ENCODE results near the gene GRAMD1A.

Gene GRAMD1A

GRCh38 chr19:35038623-35039512, 38.7 kb downstream of the GRAMD1A start:
- TF ChIP-seq TSHZ2 (CRISPR knock-in tag; IDR thresholded peaks at IDR 0.05) (no peak), ZNF70 (CRISPR knock-in tag; IDR thresholded peaks at IDR 0.05) (no peak), CSDC2 (CRISPR knock-in tag; IDR thresholded peaks at IDR 0.05) (no peak), ZC3H10 (CRISPR knock-in tag; IDR thresholded peaks at IDR 0.05) (no peak), ZNF565 (CRISPR knock-in tag; conservative IDR thresholded peaks at IDR 0.05; ENCODE audit: low read depth) (no peak), SNAI2 (CRISPR knock-in tag; IDR thresholded peaks at IDR 0.05) (no peak), ARNTL (CRISPR knock-in tag; IDR thresholded peaks at IDR 0.05; ENCODE audit: borderline replicate concordance, low read depth) (no peak), TOX (CRISPR knock-in tag; IDR thresholded peaks at IDR 0.05; ENCODE audit: borderline replicate concordance) (no peak), RARB (CRISPR knock-in tag; IDR thresholded peaks at IDR 0.05) (no peak)
- TF ChIP-seq, protein P1, sequence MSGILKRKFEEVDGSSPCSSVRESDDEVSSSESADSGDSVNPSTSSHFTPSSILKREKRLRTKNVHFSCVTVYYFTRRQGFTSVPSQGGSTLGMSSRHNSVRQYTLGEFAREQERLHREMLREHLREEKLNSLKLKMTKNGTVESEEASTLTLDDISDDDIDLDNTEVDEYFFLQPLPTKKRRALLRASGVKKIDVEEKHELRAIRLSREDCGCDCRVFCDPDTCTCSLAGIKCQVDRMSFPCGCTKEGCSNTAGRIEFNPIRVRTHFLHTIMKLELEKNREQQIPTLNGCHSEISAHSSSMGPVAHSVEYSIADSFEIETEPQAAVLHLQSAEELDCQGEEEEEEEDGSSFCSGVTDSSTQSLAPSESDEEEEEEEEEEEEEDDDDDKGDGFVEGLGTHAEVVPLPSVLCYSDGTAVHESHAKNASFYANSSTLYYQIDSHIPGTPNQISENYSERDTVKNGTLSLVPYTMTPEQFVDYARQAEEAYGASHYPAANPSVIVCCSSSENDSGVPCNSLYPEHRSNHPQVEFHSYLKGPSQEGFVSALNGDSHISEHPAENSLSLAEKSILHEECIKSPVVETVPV (CRISPR knock-in tag; IDR thresholded peaks at IDR 0.05) = no peak
- no peak for ATAC-seq

DNA sequence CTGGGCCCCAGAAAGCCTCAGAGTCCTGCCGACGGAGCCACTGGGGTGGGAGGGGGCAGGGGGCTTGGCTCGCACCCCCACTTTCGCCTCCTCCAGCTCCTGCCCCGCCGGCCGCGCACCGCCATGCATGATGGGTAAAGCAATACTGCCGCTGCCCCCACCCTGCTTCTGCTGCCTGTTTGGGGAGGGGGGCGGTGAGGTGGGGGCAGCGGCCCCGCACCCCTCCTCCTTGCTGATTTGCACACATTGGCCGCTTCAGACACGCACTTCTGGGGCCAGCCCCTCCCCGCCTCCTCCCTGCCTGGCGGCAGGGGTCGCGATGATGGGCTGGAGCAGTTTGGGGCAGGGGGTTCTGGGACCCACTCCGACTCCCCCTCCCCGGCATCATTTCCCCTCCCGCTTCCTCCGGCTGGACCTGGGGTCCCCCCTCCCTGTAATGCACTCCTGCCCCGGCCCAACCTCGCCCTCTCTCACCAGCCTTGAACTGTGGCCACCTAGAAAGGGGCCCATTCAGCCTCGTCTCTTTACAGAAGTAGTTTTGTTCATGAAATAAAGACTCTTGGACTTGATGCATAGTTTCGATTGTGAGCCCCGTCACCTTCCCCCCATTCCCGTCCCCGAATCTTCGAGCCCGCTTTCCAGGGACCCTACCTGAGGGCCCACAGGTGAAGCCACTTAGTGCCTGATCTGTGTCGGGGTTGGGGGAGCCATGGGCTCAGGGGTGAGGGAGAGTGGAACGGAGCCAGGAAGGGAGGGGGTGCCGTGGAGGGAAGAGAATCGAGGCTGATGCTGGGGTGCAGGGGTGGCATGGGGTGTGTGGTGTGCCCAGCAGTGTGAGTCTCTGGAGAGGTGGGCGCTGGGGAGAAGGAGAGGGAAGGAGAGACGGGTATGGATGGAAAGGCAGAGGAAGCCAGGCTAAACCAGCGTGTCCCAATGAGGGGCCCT, 40.0 kb downstream of the GRAMD1A start:
- TF ChIP-seq ZNF8 (CRISPR knock-in tag; IDR thresholded peaks at IDR 0.05) (no peak), ZFP30 (CRISPR knock-in tag; IDR thresholded peaks at IDR 0.05) (no peak), CREB5 (CRISPR knock-in tag; IDR thresholded peaks at IDR 0.05; ENCODE audit: low read depth) (no peak), GLIS3 (CRISPR knock-in tag; IDR thresholded peaks at IDR 0.05) (no peak), POU6F1 (CRISPR knock-in tag; IDR thresholded peaks at IDR 0.05; ENCODE audit: borderline replicate concordance, low read depth) (no peak), ESRRG (CRISPR knock-in tag; IDR thresholded peaks at IDR 0.05) (no peak), BACH2 (CRISPR knock-in tag; IDR thresholded peaks at IDR 0.05; ENCODE audit: borderline replicate concordance) (no peak)
- TF ChIP-seq, protein P1 (CRISPR knock-in tag; IDR thresholded peaks at IDR 0.05) = no peak

DNA sequence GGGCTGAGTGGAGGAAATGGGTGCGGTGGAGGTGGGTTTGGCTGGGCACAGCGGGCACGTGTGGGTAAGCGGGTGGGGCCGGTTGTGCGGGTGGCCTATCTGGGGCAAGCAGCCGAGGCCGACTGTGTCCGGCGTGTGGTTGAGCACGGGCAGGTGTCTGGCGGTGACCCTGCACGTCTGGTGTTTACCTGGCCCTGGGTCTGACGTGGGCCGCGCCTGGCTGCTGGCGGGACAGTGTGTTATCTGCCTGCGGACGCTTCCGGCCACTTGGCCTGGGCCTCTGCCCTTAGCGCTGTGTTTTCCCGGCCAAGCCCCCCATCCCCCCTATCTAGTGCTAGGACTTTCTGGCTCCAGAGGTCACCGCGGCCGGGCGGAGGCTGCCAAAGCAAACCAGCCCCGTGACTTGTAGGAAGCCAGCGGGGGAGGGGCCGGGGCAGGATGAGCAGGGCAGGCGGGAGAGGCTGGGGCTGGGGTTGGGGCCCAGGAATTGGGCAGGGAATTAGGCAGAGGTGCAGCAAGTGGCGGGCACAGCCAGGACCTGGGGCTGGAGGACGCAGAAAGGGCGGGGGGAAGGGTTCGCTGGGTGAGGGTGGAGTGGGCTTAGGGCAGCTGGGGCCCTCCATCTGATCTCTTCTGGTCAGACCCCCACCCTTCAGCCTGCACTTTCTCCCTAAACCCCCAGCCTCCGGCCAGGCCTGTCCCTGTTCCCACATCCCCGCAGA, 40.9 kb downstream of the GRAMD1A start:
- no peak for ATAC-seq
- TF ChIP-seq, protein P2, sequence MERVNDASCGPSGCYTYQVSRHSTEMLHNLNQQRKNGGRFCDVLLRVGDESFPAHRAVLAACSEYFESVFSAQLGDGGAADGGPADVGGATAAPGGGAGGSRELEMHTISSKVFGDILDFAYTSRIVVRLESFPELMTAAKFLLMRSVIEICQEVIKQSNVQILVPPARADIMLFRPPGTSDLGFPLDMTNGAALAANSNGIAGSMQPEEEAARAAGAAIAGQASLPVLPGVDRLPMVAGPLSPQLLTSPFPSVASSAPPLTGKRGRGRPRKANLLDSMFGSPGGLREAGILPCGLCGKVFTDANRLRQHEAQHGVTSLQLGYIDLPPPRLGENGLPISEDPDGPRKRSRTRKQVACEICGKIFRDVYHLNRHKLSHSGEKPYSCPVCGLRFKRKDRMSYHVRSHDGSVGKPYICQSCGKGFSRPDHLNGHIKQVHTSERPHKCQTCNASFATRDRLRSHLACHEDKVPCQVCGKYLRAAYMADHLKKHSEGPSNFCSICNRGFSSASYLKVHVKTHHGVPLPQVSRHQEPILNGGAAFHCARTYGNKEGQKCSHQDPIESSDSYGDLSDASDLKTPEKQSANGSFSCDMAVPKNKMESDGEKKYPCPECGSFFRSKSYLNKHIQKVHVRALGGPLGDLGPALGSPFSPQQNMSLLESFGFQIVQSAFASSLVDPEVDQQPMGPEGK (CRISPR knock-in tag; IDR thresholded peaks at IDR 0.05; ENCODE audit: borderline replicate concordance) = no peak
- TF ChIP-seq BACH2 (CRISPR knock-in tag; IDR thresholded peaks at IDR 0.05; ENCODE audit: borderline replicate concordance) (no peak), PPARA (CRISPR knock-in tag; IDR thresholded peaks at IDR 0.05; ENCODE audit: borderline replicate concordance) (no peak), ARNTL (CRISPR knock-in tag; IDR thresholded peaks at IDR 0.05; ENCODE audit: borderline replicate concordance, low read depth) (no peak), ZNF8 (CRISPR knock-in tag; IDR thresholded peaks at IDR 0.05) (no peak), ZFP3 (CRISPR knock-in tag; IDR thresholded peaks at IDR 0.05) (no peak)

More for the DNA sequence above, 40.0 kb downstream of the GRAMD1A start:
- no peak for ATAC-seq
